Astrocyte of the cerebellum (primary cell): ENCODE results near the gene POLH.
A peak's percentile ranks its signal among the peaks of the same experiment; 100 is the strongest.
"Not testable (repeated sequence)": the region's sequence is repeated elsewhere in the genome, so short reads cannot be mapped to it uniquely, and the experiment has no call there.

Experiments used
- DNase-seq: peaks from one replicate; pipeline ENCODE4 v3.0.0-alpha.2; 2011; ENCODE audit warnings: low read depth
- H3K4me3 ChIP-seq: 2 replicates; pipeline ENCODE4 v1.5.1; 2011; ENCODE audit warnings: mild to moderate bottlenecking, low read depth, low read length, moderate library complexity
- CTCF ChIP-seq: IDR thresholded peaks from 2 replicates; pipeline ENCODE4 v1.5.1; 2012; ENCODE audit warnings: low read length, low read depth, moderate library complexity, mild to moderate bottlenecking; ENCODE audit errors: missing control alignments
- in situ Hi-C: cut with HindIII; loops from 2 replicates; pipeline ENCODE4 v1.10.0; 2017; ENCODE audit warnings: low sequenced_read_pairs

Gene POLH

DNA sequence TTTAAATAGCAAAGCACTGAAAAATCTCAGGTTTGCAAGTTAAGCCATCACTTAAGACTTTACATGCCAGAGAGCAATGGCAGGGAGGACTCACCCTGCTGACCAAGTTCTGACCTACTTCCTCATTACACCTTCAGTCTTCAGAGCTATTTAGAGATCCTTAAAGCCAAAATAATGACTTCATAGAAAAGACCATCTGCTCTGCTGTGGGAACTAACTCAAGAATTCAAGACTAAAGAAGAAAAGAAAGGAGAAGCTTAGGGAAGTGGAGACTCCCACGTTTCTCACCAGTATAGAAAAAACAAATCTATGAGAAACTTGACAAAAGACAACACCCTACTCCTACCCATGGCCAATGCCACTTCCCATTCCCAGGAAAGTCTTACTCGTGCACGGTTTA lies 28.8 kb upstream of the POLH start:
- TF ChIP-seq CTCF = no peak
- no peak overlapping the region for H3K4me3 ChIP-seq
- in situ Hi-C loops = no loop called here
- no peak for DNase-seq

GRCh38 chr6:43557620-43558019 lies 18.4 kb upstream of the POLH start:
- in situ Hi-C loops, DNase-seq, H3K4me3 ChIP-seq: not testable (repeated sequence)

- in situ Hi-C loops = no loop called here
Measured at GRCh38 chr6:43559328-43559727, 16.7 kb upstream of the POLH start.

GRCh38 chr6:43570876-43571441 lies 5.0 kb upstream of the POLH start:
- TF ChIP-seq CTCF = no peak
- in situ Hi-C loops = no loop called here
- DNase-seq = no peak
- H3K4me3 ChIP-seq = no peak overlapping the region

More at GRCh38 chr6:43559328-43559727, 16.7 kb upstream of the POLH start:
- no peak overlapping the region for H3K4me3 ChIP-seq
- DNase-seq = no peak
- TF ChIP-seq CTCF = no peak

GRCh38 chr6:43572015-43572414 lies 4.0 kb upstream of the POLH start:
- DNase-seq = no peak
- no peak for TF ChIP-seq CTCF
- in situ Hi-C loops = no loop called here
- H3K4me3 ChIP-seq = no peak overlapping the region

DNA sequence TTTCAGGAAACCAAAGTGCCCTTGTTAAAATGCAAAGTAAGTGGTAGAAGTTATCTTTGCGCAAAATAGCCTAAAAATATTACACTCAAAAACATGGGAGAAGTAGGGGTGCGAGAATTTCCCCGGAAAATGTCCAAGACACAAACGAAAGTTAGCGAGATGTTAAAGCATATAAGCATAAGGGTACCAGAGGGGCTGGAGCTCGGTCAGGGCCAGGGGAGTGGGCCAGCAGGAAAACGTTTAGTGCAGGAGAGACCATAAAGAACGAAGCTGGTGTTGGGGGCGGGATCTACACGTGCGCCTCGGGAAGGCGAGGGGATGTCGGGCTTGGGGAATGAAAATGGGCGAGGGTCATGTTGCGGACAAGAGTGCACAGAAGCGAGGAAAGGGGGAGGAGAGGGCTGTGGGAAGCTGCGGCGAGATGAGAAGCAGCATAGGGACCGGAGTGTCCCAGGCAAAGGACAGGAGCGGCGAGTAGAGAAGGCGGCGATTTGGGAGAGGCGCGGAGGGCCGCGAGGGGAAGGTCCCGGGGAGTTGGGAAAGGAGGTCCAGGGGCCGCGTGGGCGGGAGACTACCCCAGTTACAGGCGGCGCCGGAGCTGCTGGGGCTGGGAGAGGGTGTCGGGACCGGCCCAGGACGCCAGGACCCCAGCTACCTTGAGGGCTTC lies 747 bp upstream of the POLH start:
- DNase-seq = no peak
- H3K4me3 ChIP-seq = peak overlapping the region; percentile 98
- no peak for TF ChIP-seq CTCF
- in situ Hi-C loops = no loop called here

DNA sequence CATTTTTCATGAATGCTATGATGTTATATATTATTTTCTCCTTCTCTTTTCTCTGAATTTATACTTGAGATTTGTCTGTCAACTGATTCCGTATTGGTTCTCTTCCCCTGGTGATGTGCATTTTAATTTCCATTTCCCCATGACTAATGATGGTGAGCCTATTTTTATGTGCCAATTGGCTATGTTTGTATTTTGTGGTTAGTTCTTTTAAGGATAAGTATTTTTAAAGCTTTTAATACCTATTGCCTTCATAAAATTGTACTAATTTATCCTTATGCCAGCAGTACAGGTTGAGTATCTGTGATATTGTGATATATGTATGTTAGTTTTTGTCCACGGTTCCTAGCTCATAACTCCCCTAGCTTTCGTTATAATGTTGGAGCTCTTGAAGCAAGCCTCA lies 2.8 kb downstream of the POLH start:
- in situ Hi-C loops = no loop called here
- no peak overlapping the region for H3K4me3 ChIP-seq
- TF ChIP-seq CTCF = no peak
- no peak for DNase-seq
